A549 (cell line): ENCODE results near the gene SPHK1. TPM values are rescaled to one million over a fixed set of nuclear protein-coding genes. Genes with fewer than 3 reads are reported as not detected.

Experiments
- ATAC-seq, 2 experiments: fragments of 200-7000 bp in 1 of 2; fragments of >200 bp in 1 of 2; cut with Nextera tagmentation in 1 of 2; cut with Tn5 transposase in 1 of 2; 3 replicates each; pipeline versions ENCODE4 v1.8.0 to v1.9.1; 2018 to 2020; ENCODE audit warnings: mild to moderate bottlenecking in 1 of 2, moderate library complexity in 1 of 2
- CTCF ChIA-PET: fragments of 300-600 bp; sonication (Branson Sonifier 250); formaldehyde crosslinking; extraction: SDS; loops from one replicate; lab custom pipeline; 2021; ENCODE audit warnings: antibody characterized with exemption, inconsistent platforms; lab: Yijun Ruan, JAX
- POLR2A ChIA-PET: fragments of 350-600 bp; formaldehyde crosslinking; extraction: SDS; loops from one replicate; lab custom pipeline; 2021; ENCODE audit warnings: antibody characterized with exemption, inconsistent platforms; lab: Yijun Ruan, JAX
- DNase-seq, 2 experiments: peaks; one replicate each; pipeline versions ENCODE4 v3.0.0 to v3.0.0-alpha.2; 2011 to 2016; ENCODE audit warnings: low read depth in 1 of 2, low spot score in 1 of 2
- FAIRE-seq: peaks from 2 replicates; lab custom pipeline; 2011; peaks lifted over from hg19 to GRCh38; lab: Jason Lieb, UNC
- H3K27ac ChIP-seq, 2 experiments: fragments of >200 bp; sonication (Bioruptor Twin); formaldehyde crosslinking; 3 replicates each; pipeline ENCODE4 v1.5.1; 2016 to 2017
- H3K4me1 ChIP-seq: fragments of >200 bp; sonication (Bioruptor Twin); formaldehyde crosslinking; 3 replicates; pipeline ENCODE4 v1.6.1; 2016
- H3K4me2 ChIP-seq: fragments of >200 bp; sonication (Bioruptor Twin); formaldehyde crosslinking; 3 replicates; pipeline ENCODE4 v1.6.1; 2016
- H3K4me3 ChIP-seq: fragments of >200 bp; sonication (Bioruptor Twin); formaldehyde crosslinking; 3 replicates; pipeline ENCODE4 v1.5.1; 2016
- H3K9me3 ChIP-seq: fragments of >200 bp; sonication (Bioruptor Twin); formaldehyde crosslinking; 3 replicates; pipeline ENCODE4 v1.6.1; 2016
- BHLHE40 ChIP-seq: IDR thresholded peaks from 2 replicates; pipeline ENCODE4 v1.6.1; 2012; ENCODE audit warnings: low read depth, low read length, inconsistent platforms
- CHD2 ChIP-seq: fragments of 150-350 bp; IDR thresholded peaks from 2 replicates; pipeline ENCODE4 v1.6.1; 2014; ENCODE audit warnings: low read length; ENCODE audit not compliant: partially characterized antibody
- E2F6 ChIP-seq: IDR thresholded peaks from 2 replicates; pipeline ENCODE4 v1.6.1; 2012; ENCODE audit warnings: low read depth, borderline replicate concordance
- EP300 ChIP-seq, 2 experiments: fragments of >200 bp; sonication (Bioruptor Twin); formaldehyde crosslinking; IDR thresholded peaks; 2 replicates in 1 of 2; 3 replicates in 1 of 2; pipeline ENCODE4 v1.6.1; 2016 to 2017
- ESRRA ChIP-seq: fragments of 150-350 bp; IDR thresholded peaks from 2 replicates; pipeline ENCODE4 v1.6.1; 2014; ENCODE audit warnings: mild to moderate bottlenecking, low read length, borderline replicate concordance
- HOXB13 ChIP-seq: fragments of 250-450 bp; sonication (Bioruptor Pico); IDR thresholded peaks from 2 replicates; pipeline ENCODE4 v1.5.0; 2020; ENCODE audit warnings: low read depth, mild to moderate bottlenecking, moderate library complexity
- JUN ChIP-seq, 2 experiments: fragments of >200 bp; sonication (Bioruptor Twin); formaldehyde crosslinking; IDR thresholded peaks; 2 replicates in 1 of 2; 3 replicates in 1 of 2; pipeline ENCODE4 v1.6.1; 2016 to 2017
- KDM1A ChIP-seq: fragments of 200-600 bp; sonication (generic); IDR thresholded peaks from 2 replicates; pipeline ENCODE4 v1.6.1; 2016; ENCODE audit warnings: low read depth, mild to moderate bottlenecking
- MAX ChIP-seq: IDR thresholded peaks from 2 replicates; pipeline ENCODE4 v1.6.1; 2012
- PHF8 ChIP-seq: fragments of 200-600 bp; sonication (generic); IDR thresholded peaks from 2 replicates; pipeline ENCODE4 v1.6.1; 2016; ENCODE audit warnings: low read depth, mild to moderate bottlenecking, antibody characterized with exemption, moderate library complexity, borderline replicate concordance
- POLR2A ChIP-seq: IDR thresholded peaks from 2 replicates; pipeline ENCODE4 v1.6.1; 2012; ENCODE audit warnings: mild to moderate bottlenecking, low read length
- RAD21 ChIP-seq, 2 experiments: fragments of >200 bp in 1 of 2; sonication (Bioruptor Twin) in 1 of 2; formaldehyde crosslinking in 1 of 2; IDR thresholded peaks in 1 of 2; conservative IDR thresholded peaks in 1 of 2; 2 replicates in 1 of 2; 3 replicates in 1 of 2; pipeline ENCODE4 v1.6.1; 2012 to 2018; ENCODE audit warnings: inconsistent platforms in 1 of 2
- RCOR1 ChIP-seq: fragments of 150-350 bp; IDR thresholded peaks from 2 replicates; pipeline ENCODE4 v1.6.1; 2014; ENCODE audit warnings: antibody characterized with exemption, low read length, low read depth
- RNF2 ChIP-seq: fragments of 200-600 bp; sonication (generic); IDR thresholded peaks from 2 replicates; pipeline ENCODE4 v1.6.1; 2016; ENCODE audit warnings: low read depth, mild to moderate bottlenecking, antibody characterized with exemption, moderate library complexity, borderline replicate concordance
- SMC3 ChIP-seq: fragments of >200 bp; sonication (Bioruptor Twin); formaldehyde crosslinking; IDR thresholded peaks from 3 replicates; pipeline ENCODE4 v1.6.1; 2018; ENCODE audit warnings: inconsistent platforms
- TP53 ChIP-seq: fragments of 250-450 bp; sonication (Bioruptor Pico); IDR thresholded peaks from 2 replicates; pipeline ENCODE4 v1.5.0; 2021; ENCODE audit warnings: mild to moderate bottlenecking, moderate library complexity
- ZFP36 ChIP-seq: fragments of 450-650 bp; IDR thresholded peaks from 2 replicates; pipeline ENCODE4 v1.6.1; 2014; ENCODE audit warnings: borderline replicate concordance; ENCODE audit not compliant: partially characterized antibody
- ZNF302 ChIP-seq: fragments of 250-450 bp; sonication (Bioruptor Pico); IDR thresholded peaks from 2 replicates; pipeline ENCODE4 v1.9.0; 2021; ENCODE audit warnings: inconsistent platforms, mild to moderate bottlenecking, moderate library complexity
- WGBS: methylation state at CpG from one replicate; pipeline ENCODE4 v1.1.6; 2017; ENCODE audit errors: missing lambda C conversion rate; 5-methylcytosine and 5-hydroxymethylcytosine counted together
- polyA minus RNA-seq: library from RNA; depleted of rRNA, polyadenylated mRNA; stranded (reverse); fragments of >200 nt; gene quantifications from 2 replicates; pipeline ENCODE4 v1.2.3, GENCODE V29; 2011; rRNA and poly(A)+ RNA removed
- polyA plus RNA-seq, 4 experiments: library from polyadenylated mRNA; depleted of rRNA in 3 of 4; stranded (reverse); fragments of >200 nt; fragmentation: RNase III in 1 of 4; extraction: RNeasy Plus Mini Kit Qiagen cat#74134 plus additional on column Dnase treatment in 1 of 4; gene quantifications; 2 replicates in 3 of 4; 3 replicates in 1 of 4; pipeline ENCODE4 v1.2.3, GENCODE V29; 2011 to 2017
- TF ChIP-seq, protein P1 (sequence below): fragments of 250-450 bp; sonication (Bioruptor Pico); IDR thresholded peaks from 2 replicates; pipeline ENCODE4 v1.5.0; 2021; ENCODE audit warnings: mild to moderate bottlenecking, moderate library complexity, borderline replicate concordance
- TF ChIP-seq, protein P2 (sequence below): IDR thresholded peaks from 2 replicates; pipeline ENCODE4 v1.6.1; 2012

Gene SPHK1, protein sequence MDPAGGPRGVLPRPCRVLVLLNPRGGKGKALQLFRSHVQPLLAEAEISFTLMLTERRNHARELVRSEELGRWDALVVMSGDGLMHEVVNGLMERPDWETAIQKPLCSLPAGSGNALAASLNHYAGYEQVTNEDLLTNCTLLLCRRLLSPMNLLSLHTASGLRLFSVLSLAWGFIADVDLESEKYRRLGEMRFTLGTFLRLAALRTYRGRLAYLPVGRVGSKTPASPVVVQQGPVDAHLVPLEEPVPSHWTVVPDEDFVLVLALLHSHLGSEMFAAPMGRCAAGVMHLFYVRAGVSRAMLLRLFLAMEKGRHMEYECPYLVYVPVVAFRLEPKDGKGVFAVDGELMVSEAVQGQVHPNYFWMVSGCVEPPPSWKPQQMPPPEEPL
- polyA plus RNA-seq (2011; rRNA removed) = 4.6 and 4.7 TPM in 2 replicates
- polyA plus RNA-seq (2012; cell fraction: cytosol; rRNA removed) = 16.5 and 17.2 TPM in 2 replicates
- polyA plus RNA-seq (2012; cell fraction: nucleus; rRNA removed) = 45.7 and 46.2 TPM in 2 replicates
- 11.8 to 14.9 TPM (median 13.0 TPM) in 3 replicates for polyA plus RNA-seq (2017; fragmentation: RNase III; extraction: RNeasy Plus Mini Kit Qiagen cat#74134 plus additional on column Dnase treatment)
- 1.4 and 3.2 TPM in 2 replicates for polyA minus RNA-seq

- no peaks in the 10 kb centered on the region for H3K9me3 ChIP-seq
- POLR2A ChIA-PET = interaction anchor here (1.0 to 2.7 kb wide), 6 partner anchors 8 to 120 kb away, joined by 4 to 24 read pairs (median 8); partner anchors contain the start of genes PRPSAP1 and UBALD2
- ATAC-seq = peak; percentile 57 to 69
- peak within 1 kb of the TSS; percentile 91 for H3K4me2 ChIP-seq
- peak within 1 kb of the TSS; percentile 71 to 88 for H3K27ac ChIP-seq
- FAIRE-seq = no peak
- no CpG with 5 or more reads among the region's 118 CpGs for WGBS
- DNase-seq = peak; percentile 84 to 90
- CTCF ChIA-PET = interaction anchor here (0.6 to 43.2 kb wide), 32 partner anchors 9 to 384 kb away, joined by 3 to 1094 read pairs (median 4); partner anchors contain the start of genes CDK3, PRPSAP1 and QRICH2
- TF ChIP-seq TP53 (CRISPR knock-in tag) = no peak
- peak; percentile 90; the same call in 1 of the 2 replicates for TF ChIP-seq E2F6
- TF ChIP-seq, protein P1, sequence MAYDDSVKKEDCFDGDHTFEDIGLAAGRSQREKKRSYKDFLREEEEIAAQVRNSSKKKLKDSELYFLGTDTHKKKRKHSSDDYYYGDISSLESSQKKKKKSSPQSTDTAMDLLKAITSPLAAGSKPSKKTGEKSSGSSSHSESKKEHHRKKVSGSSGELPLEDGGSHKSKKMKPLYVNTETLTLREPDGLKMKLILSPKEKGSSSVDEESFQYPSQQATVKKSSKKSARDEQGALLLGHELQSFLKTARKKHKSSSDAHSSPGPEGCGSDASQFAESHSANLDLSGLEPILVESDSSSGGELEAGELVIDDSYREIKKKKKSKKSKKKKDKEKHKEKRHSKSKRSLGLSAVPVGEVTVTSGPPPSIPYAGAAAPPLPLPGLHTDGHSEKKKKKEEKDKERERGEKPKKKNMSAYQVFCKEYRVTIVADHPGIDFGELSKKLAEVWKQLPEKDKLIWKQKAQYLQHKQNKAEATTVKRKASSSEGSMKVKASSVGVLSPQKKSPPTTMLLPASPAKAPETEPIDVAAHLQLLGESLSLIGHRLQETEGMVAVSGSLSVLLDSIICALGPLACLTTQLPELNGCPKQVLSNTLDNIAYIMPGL (CRISPR knock-in tag) = 0 out of 2 replicates have a peak, but pooled peaks have one; percentile 17
- TF ChIP-seq ZNF302 (CRISPR knock-in tag) = no peak
- no peak for TF ChIP-seq SMC3
- TF ChIP-seq RAD21 (conservative IDR thresholded peaks at IDR 0.05 in 1 of 2, IDR thresholded peaks at IDR 0.05 in 1 of 2) = no peak
- TF ChIP-seq KDM1A = no peak
- TF ChIP-seq HOXB13 (CRISPR knock-in tag) = 0 out of 2 replicates have a peak, but pooled peaks have one; percentile 15
- TF ChIP-seq ZFP36 = no peak
- TF ChIP-seq BHLHE40 = no peak
- no peak for TF ChIP-seq ESRRA
- TF ChIP-seq PHF8 = no peak
- TF ChIP-seq MAX = peak; percentile 63; the same call in 1 of the 2 replicates
- peak; percentile 55; the same call in 1 of the 2 replicates for TF ChIP-seq POLR2A
- TF ChIP-seq, protein P2, sequence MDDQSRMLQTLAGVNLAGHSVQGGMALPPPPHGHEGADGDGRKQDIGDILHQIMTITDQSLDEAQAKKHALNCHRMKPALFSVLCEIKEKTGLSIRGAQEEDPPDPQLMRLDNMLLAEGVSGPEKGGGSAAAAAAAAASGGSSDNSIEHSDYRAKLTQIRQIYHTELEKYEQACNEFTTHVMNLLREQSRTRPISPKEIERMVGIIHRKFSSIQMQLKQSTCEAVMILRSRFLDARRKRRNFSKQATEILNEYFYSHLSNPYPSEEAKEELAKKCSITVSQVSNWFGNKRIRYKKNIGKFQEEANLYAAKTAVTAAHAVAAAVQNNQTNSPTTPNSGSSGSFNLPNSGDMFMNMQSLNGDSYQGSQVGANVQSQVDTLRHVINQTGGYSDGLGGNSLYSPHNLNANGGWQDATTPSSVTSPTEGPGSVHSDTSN = no peak
- no peak for TF ChIP-seq CHD2
- no peak; the same call in 1 of the 2 replicates for TF ChIP-seq RNF2
- no peak for TF ChIP-seq EP300 (IDR thresholded peaks at IDR 0.05)
- peak in 1 of 2 experiments; percentile 73; a peak in 2 of 5 replicates for TF ChIP-seq JUN (IDR thresholded peaks at IDR 0.05)
- TF ChIP-seq RCOR1 = no peak
- H3K4me3 ChIP-seq = peak within 1 kb of the TSS; percentile 62
- peaks cover 20% of the 10 kb centered on the region for H3K4me1 ChIP-seq
Measured at GRCh38 chr17:76384222-76384986, at the start of gene SPHK1. Gene SPHK1 (plus strand): TSS chr17:76384609. CDS start chr17:76385645, 1,036 bp downstream.
